Keratinocyte (primary cell): ENCODE data around the gene DAP3.

Source experiments
- EZH2 ChIP-seq: IDR thresholded peaks from one replicate; pipeline ENCODE4 v1.6.1; 2012; ENCODE audit warnings: inconsistent platforms, mild to moderate bottlenecking, low read length, moderate library complexity
- TF ChIP-seq, protein P1 (sequence below), 3 experiments: IDR thresholded peaks in 1 of 3; conservative IDR thresholded peaks in 1 of 3; optimal IDR thresholded peaks in 1 of 3; 2 replicates in 2 of 3; 3 replicates in 1 of 3; pipeline versions ENCODE3 to v1.5.1; 2011; ENCODE audit warnings: low read length in 3 of 3, mild to moderate bottlenecking in 3 of 3, moderate library complexity in 2 of 3, control low read depth in 1 of 3, inconsistent platforms in 1 of 3; ENCODE audit not compliant: insufficient read depth in 2 of 3; ENCODE audit errors: extremely low read depth in 1 of 3

DNA sequence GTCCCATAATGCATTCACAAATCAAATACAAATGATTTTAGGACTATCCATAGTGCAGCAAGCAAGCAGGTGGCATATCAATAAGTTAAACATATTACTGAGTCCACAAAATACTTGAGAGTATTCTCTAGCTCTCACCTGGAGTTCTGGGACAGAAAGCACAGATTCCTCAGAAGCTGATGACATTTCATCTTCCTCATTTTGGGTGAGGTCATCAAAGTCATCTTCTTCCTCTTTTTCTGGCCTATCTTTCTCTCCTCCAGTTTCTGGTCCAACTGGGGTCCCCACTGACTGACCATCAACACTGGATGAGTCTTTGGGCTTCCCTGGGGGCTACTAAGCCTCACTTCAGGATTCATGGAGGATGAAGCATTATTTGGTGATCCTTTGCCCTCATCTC, 39.2 kb upstream of the DAP3 start:
- TF ChIP-seq, protein P1, sequence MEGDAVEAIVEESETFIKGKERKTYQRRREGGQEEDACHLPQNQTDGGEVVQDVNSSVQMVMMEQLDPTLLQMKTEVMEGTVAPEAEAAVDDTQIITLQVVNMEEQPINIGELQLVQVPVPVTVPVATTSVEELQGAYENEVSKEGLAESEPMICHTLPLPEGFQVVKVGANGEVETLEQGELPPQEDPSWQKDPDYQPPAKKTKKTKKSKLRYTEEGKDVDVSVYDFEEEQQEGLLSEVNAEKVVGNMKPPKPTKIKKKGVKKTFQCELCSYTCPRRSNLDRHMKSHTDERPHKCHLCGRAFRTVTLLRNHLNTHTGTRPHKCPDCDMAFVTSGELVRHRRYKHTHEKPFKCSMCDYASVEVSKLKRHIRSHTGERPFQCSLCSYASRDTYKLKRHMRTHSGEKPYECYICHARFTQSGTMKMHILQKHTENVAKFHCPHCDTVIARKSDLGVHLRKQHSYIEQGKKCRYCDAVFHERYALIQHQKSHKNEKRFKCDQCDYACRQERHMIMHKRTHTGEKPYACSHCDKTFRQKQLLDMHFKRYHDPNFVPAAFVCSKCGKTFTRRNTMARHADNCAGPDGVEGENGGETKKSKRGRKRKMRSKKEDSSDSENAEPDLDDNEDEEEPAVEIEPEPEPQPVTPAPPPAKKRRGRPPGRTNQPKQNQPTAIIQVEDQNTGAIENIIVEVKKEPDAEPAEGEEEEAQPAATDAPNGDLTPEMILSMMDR (optimal IDR thresholded peaks at IDR 0.05 in 1 of 3, IDR thresholded peaks at IDR 0.05 in 1 of 3, conservative IDR thresholded peaks at IDR 0.05 in 1 of 3; ENCODE audit: extremely low read depth in 1 of 3, insufficient read depth in 2 of 3, low read length in 3 of 3): no peak
- TF ChIP-seq EZH2: no peak
